NCI-H2081 (cell line): ENCODE data around the gene OTOR.
A peak's percentile ranks its signal among the peaks of the same experiment; 100 is the strongest.

ENCODE experiments used
- DNase-seq, 2 experiments: peaks; one replicate each; lab custom pipeline; 2025; lab: John Stamatoyannopoulos, UW

The OTOR gene, protein sequence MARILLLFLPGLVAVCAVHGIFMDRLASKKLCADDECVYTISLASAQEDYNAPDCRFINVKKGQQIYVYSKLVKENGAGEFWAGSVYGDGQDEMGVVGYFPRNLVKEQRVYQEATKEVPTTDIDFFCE

GRCh38 chr20:16748308-16748900 lies at the start of gene OTOR:
OTOR (plus strand) TSS chr20:16748358; CDS start chr20:16748402, 44 bp downstream.
- DNase-seq = no peak

GRCh38 chr20:16699293-16699692 lies 48.9 kb upstream of the OTOR start:
- no peak for DNase-seq

DNA sequence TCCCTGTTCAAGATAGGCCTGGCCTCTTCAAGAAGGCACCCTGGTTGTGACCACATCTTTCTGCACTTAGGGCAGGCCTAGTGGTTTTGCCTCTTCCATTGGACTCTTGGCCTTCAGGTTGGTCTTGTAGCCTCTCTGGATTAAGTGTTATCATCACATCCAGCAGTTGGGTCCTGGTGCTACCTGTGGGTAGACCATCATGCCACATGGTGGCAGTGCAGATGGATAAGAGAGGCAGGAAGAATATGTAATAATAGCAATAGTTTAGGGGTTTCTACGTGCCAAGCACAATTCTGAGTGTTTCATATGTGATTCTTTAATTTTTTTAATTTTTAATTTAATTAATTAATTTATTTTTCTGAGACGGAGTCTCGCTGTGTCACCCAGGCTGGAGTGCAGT lies 46.9 kb upstream of the OTOR start:
- no peak for DNase-seq

DNA sequence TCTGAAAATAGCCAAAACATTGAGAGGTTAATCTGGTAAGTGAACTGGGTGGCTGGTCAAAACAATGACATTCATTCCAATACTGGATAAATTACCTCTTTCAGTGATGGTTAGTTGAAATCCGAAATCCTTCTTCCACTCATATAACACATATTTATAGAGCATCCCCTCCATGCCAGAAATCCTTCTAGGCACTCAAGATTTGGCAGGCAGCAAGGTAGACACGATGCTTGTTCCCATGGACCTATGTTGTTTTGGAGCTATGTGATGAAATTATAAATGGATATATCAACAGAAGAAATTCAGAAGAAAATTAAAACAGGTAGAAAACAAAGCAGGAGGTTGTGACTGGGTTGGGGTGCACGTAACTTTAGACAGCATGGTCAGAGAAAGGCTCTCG lies 44.6 kb upstream of the OTOR start:
- no peak for DNase-seq

GRCh38 chr20:16707674-16708073 lies 40.5 kb upstream of the OTOR start:
- no peak for DNase-seq

GRCh38 chr20:16708602-16709001 lies 39.6 kb upstream of the OTOR start:
- DNase-seq = no peak

GRCh38 chr20:16709017-16709416 lies 39.1 kb upstream of the OTOR start:
- DNase-seq = no peak

DNA sequence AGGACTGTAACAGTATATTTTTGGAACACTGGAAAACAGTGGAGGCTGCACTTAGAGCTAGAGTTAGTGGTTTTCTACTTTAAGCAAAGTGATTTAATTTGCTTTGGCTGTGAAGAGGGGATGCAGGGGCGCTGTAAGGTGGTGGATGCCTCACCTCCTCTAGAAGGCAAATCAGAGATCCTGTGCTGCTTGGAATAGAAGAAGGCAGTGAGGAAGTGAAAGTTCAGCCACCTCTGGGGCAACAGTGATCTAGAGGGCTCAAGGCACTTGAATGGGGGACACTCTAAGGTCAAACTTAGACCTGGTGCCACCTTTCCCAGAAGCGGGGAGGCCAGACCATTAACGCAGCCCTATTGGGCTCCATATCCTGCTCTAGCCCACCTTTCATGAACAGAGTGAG lies 37.4 kb upstream of the OTOR start:
- no peak for DNase-seq

DNA sequence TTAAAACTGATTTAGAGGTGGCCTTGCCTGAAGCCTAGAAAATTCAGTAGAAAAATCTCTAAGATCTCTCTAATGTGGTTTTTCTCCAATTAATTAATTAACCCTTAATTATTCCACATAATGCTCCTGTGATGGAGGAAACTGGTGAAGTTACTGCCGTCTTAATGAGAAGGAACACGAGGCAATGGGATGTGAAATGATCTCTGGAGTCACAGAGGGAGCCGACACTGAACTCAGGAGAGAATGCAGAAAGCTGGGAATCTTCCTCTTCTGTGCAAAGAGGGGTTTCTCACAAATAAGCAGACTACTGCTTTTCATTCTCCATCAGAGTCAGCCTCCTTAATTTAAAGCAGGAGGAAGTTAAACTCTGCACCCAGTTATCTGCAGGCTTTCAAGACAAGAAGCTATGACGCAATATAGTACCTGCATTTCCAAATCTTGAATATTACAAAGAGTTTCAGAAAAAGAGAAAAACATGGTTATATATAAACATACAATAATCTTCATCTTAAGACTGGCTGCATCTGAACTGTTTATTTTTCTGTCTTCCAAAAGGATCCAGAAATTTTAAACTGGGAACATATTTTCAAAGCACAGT lies 36.4 kb upstream of the OTOR start:
- DNase-seq = no peak

GRCh38 chr20:16712511-16712947 lies 35.6 kb upstream of the OTOR start:
- DNase-seq = no peak

GRCh38 chr20:16713066-16713465 lies 35.1 kb upstream of the OTOR start:
- no peak for DNase-seq

- no peak for DNase-seq
These were observed 33.9 kb upstream of the OTOR start for GRCh38 chr20:16714242-16714641.

DNA sequence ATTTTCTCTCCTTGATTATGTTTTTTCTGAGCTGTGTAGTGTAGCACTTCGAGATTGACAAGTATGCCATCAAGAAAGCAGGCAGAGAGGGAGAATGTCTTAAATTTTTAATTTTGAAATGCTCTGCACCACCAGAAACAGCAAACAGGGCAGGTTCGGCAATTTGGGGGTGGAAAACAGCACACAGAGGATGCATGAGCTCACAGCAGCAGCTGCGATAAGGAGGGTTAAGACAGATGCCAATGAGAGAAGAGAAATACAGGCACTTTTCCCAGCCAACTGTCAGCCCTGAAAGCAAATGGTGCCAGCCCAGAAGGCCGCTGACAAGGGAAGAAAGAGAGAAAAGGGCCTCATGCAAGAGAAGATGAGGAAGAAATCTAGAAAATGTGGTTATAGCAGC lies 33.4 kb upstream of the OTOR start:
- no peak for DNase-seq

GRCh38 chr20:16719421-16719820 lies 28.7 kb upstream of the OTOR start:
- DNase-seq = no peak

GRCh38 chr20:16729080-16729479 lies 19.1 kb upstream of the OTOR start:
- DNase-seq = no peak

GRCh38 chr20:16729565-16730460 lies 18.3 kb upstream of the OTOR start, which contains the start of gene SNRPB2:
SNRPB2 (plus strand) TSS chr20:16730026; CDS start chr20:16731703, 1,677 bp downstream.
- DNase-seq = peak; percentile 94 to 97

- DNase-seq = no peak
These were observed 15.5 kb upstream of the OTOR start for GRCh38 chr20:16732506-16733152.

DNA sequence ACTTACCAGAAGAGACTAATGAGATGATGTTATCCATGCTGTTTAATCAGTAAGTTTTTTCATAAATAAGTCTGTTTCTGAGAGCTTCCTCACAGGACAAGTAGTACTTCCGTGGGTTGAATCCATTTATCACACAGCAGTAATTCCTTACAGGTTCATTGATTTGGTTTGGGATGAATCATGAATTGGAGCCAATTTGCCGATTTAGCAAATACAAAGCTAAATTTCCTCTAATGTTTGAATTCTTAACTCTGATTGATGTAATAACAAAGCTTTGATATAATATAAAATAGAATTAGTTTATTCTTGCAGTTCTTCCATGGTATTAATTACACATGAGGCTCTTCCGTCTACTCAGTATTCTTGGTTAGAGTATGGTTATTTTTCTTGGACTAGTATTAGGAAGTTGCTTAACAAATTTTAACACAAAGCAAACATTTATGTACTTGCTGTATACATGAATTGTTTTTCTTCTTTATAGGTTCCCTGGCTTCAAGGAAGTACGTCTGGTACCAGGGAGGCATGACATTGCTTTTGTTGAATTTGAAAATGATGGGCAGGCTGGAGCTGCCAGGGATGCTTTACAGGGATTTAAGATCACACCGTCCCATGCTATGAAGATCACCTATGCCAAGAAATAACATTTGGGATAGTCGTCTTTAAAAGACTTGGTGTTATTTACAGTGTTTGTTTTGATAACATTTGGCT lies 7.6 kb upstream of the OTOR start:
- DNase-seq = no peak

- no peak for DNase-seq
These were observed 3.9 kb upstream of the OTOR start for GRCh38 chr20:16744178-16744807.

DNA sequence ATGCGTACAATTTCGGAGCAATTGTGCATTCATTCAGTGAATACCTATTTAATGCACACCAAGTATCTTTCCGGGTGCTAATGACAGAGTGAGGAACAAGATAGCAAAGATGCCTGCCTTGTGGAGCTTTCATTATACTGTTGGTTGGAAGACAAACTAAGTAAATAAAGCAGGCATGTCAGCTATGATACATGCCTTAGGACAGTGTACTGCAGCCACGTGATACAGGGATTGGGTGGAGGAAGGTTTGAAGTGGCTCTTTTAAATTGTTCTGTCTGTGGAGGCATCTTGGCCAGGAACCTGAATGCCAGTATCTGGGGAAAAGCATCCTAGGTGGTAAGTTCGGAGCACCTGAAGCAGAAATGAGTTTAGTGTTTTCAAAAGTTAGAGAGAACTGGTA lies 3.0 kb upstream of the OTOR start:
- no peak for DNase-seq

DNA sequence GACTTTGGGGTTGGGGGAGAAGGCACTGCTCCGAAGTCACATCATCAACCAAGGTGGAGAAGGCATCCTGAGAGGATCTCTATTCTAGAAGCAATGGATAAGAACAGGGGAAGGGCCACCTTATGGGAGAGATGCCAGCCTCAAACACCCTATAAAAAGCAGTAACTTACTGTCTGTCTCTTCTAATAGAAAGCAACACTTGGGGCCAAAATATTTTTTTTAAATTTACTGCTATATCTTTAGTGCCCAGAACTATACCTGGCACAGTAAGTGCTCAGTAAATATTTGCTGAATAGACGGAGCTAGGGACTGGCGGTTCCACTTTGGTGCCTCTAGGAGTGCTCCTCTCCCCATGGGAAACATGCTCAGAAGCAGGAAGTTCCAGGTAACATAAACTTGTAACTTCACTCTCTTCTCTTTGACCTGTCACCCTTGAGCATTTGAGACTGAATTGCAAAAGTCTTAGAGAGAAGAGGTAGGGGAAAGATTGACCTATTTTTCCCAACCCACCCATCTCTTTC lies 807 bp upstream of the OTOR start:
- peak in 1 of 2 experiments; percentile 5 for DNase-seq
